ENCODE measurements around the gene LRRC1.
"Not testable (repeated sequence)": the region's sequence is repeated elsewhere in the genome, so short reads cannot be mapped to it uniquely, and the experiment has no call there.

Gene LRRC1

GRCh38 chr6:53793318-53794136 lies 1.3 kb upstream of the LRRC1 start:
- DNase-seq = peak; percentile 17

- peak; percentile 64 for DNase-seq
Measured at GRCh38 chr6:53794137-53794719, 577 bp upstream of the LRRC1 start.

- DNase-seq = no peak
Measured at GRCh38 chr6:53795340-53795701, 516 bp downstream of the LRRC1 start.

GRCh38 chr6:53795702-53796450 lies 1.1 kb downstream of the LRRC1 start:
- DNase-seq = no peak

GRCh38 chr6:53796451-53796780 lies 1.6 kb downstream of the LRRC1 start:
- no peak for DNase-seq

GRCh38 chr6:53796791-53797190 lies 2.0 kb downstream of the LRRC1 start:
- no peak for DNase-seq

- no peak for DNase-seq
Measured at GRCh38 chr6:53797304-53797703, 2.5 kb downstream of the LRRC1 start.

GRCh38 chr6:53799340-53799739 lies 4.5 kb downstream of the LRRC1 start:
- no peak for DNase-seq

- no peak for DNase-seq
Measured at GRCh38 chr6:53801022-53801421, 6.2 kb downstream of the LRRC1 start.

GRCh38 chr6:53802582-53802981 lies 7.8 kb downstream of the LRRC1 start:
- DNase-seq = no peak

GRCh38 chr6:53803081-53803860 lies 8.5 kb downstream of the LRRC1 start:
- no peak for DNase-seq

GRCh38 chr6:53805016-53805415 lies 10.2 kb downstream of the LRRC1 start:
- no peak for DNase-seq

- no peak for DNase-seq
Measured at GRCh38 chr6:53805725-53806124, 10.9 kb downstream of the LRRC1 start.

GRCh38 chr6:53807606-53808005 lies 12.8 kb downstream of the LRRC1 start:
- not testable (repeated sequence) for DNase-seq

- DNase-seq = no peak
Measured at GRCh38 chr6:53808302-53808881, 13.6 kb downstream of the LRRC1 start.

- DNase-seq = no peak
Measured at GRCh38 chr6:53809691-53810090, 14.9 kb downstream of the LRRC1 start.

- peak; percentile 1 for DNase-seq
Measured at GRCh38 chr6:53811082-53811481, 16.3 kb downstream of the LRRC1 start.

- DNase-seq = no peak
Measured at GRCh38 chr6:53811746-53812145, 16.9 kb downstream of the LRRC1 start.

- DNase-seq = no peak
Measured at GRCh38 chr6:53813096-53813495, 18.3 kb downstream of the LRRC1 start.

GRCh38 chr6:53813801-53814200 lies 19.0 kb downstream of the LRRC1 start:
- no peak for DNase-seq

- DNase-seq = no peak
Measured at GRCh38 chr6:53814353-53814752, 19.5 kb downstream of the LRRC1 start.

- DNase-seq = no peak
Measured at GRCh38 chr6:53815381-53816119, 20.7 kb downstream of the LRRC1 start.

Data from NCI-H1092 treated with DMSO at 0.1 percent for 48 hours (cell line).